Neuronal stem cell (in vitro differentiated cells): ENCODE results near the gene JADE3.
"Not testable (repeated sequence)": the region's sequence is repeated elsewhere in the genome, so short reads cannot be mapped to it uniquely, and the experiment has no call there.

ENCODE experiments used
- DNase-seq: peaks from one replicate; pipeline ENCODE4 v3.0.0-alpha.2; 2013; ENCODE audit warnings: low spot score
- H2AFZ ChIP-seq: one replicate; pipeline ENCODE4 v1.6.1; 2013; ENCODE audit warnings: mild to moderate bottlenecking, low read length, inconsistent platforms
- H2AK5ac ChIP-seq: 2 replicates; pipeline ENCODE4 v1.6.1; 2013; ENCODE audit warnings: low read depth, mild to moderate bottlenecking, inconsistent platforms, low read length, moderate library complexity, mixed read lengths
- H2BK120ac ChIP-seq: 2 replicates; pipeline ENCODE4 v1.6.1; 2013; ENCODE audit warnings: low read depth, mild to moderate bottlenecking, inconsistent platforms, low read length, moderate library complexity, mixed read lengths
- H2BK12ac ChIP-seq: one replicate; pipeline ENCODE4 v1.6.1; 2013; ENCODE audit warnings: low read length, inconsistent platforms
- H2BK15ac ChIP-seq: 2 replicates; pipeline ENCODE4 v1.6.1; 2013; ENCODE audit warnings: mild to moderate bottlenecking, low read length, inconsistent platforms, mixed read lengths
- H2BK5ac ChIP-seq: one replicate; pipeline ENCODE4 v1.6.1; 2013; ENCODE audit warnings: inconsistent platforms, mild to moderate bottlenecking, low read length, moderate library complexity
- H3K14ac ChIP-seq: one replicate; pipeline ENCODE4 v1.6.1; 2013; ENCODE audit warnings: low read length, inconsistent platforms
- H3K18ac ChIP-seq: 2 replicates; pipeline ENCODE4 v1.6.1; 2013; ENCODE audit warnings: low read length, inconsistent platforms
- H3K23ac ChIP-seq: 2 replicates; pipeline ENCODE4 v1.6.1; 2013; ENCODE audit warnings: low read depth, mild to moderate bottlenecking, mixed read lengths, low read length, inconsistent platforms; ENCODE audit not compliant: poor library complexity
- H3K27ac ChIP-seq: replicated peaks from 3 replicates; pipeline ENCODE4 v1.5.1; 2013; ENCODE audit warnings: low read length, inconsistent platforms
- H3K27me3 ChIP-seq, 3 experiments: 2 replicates each; pipeline ENCODE4 v1.6.1; 2013; ENCODE audit warnings: low read length in 3 of 3, mild to moderate bottlenecking in 2 of 3, inconsistent platforms in 1 of 3, low read depth in 1 of 3, mixed read lengths in 1 of 3, moderate library complexity in 1 of 3; ENCODE audit not compliant: control insufficient read depth in 3 of 3, insufficient read depth in 3 of 3
- H3K36me3 ChIP-seq, 2 donors: replicated peaks in 1 of 2; 2 replicates each; pipeline ENCODE4 v1.6.1; 2013; ENCODE audit warnings: low read length in 2 of 2; ENCODE audit not compliant: control insufficient read depth in 2 of 2, insufficient read depth in 2 of 2
- H3K4ac ChIP-seq: 2 replicates; pipeline ENCODE4 v1.6.1; 2013; ENCODE audit warnings: inconsistent platforms, mild to moderate bottlenecking, low read length, moderate library complexity
- H3K4me1 ChIP-seq, 2 donors: 1 replicate in 1 of 2; 2 replicates in 1 of 2; pipeline ENCODE4 v1.6.1; 2013; ENCODE audit warnings: low read length in 2 of 2, low read depth in 1 of 2; ENCODE audit not compliant: control insufficient read depth in 2 of 2, insufficient read depth in 1 of 2
- H3K4me2 ChIP-seq: one replicate; pipeline ENCODE4 v1.6.1; 2013; ENCODE audit warnings: mild to moderate bottlenecking, low read length, inconsistent platforms; ENCODE audit not compliant: insufficient read depth, poor library complexity, severe bottlenecking
- H3K4me3 ChIP-seq, 2 donors: 2 replicates each; pipeline ENCODE4 v1.5.1; 2013; ENCODE audit warnings: low read length in 2 of 2, mild to moderate bottlenecking in 2 of 2, inconsistent platforms in 1 of 2, moderate library complexity in 1 of 2
- H3K79me1 ChIP-seq: one replicate; pipeline ENCODE4 v1.6.1; 2013; ENCODE audit warnings: low read depth, mild to moderate bottlenecking, inconsistent platforms, low read length, moderate library complexity
- H3K9ac ChIP-seq: one replicate; pipeline ENCODE4 v1.6.1; 2013; ENCODE audit warnings: mild to moderate bottlenecking, low read depth, low read length, inconsistent platforms; ENCODE audit not compliant: poor library complexity
- H3K9me3 ChIP-seq, 2 donors: replicated peaks in 1 of 2; 2 replicates each; pipeline versions ENCODE3 to v1.6.1; 2013; ENCODE audit warnings: low read length in 2 of 2, mild to moderate bottlenecking in 2 of 2, inconsistent platforms in 1 of 2, low read depth in 1 of 2, mixed read lengths in 1 of 2, moderate library complexity in 1 of 2; ENCODE audit not compliant: control insufficient read depth in 2 of 2, insufficient read depth in 1 of 2
- H4K8ac ChIP-seq: one replicate; pipeline ENCODE4 v1.6.1; 2013; ENCODE audit warnings: low read depth, mild to moderate bottlenecking, inconsistent platforms, low read length, moderate library complexity
- H4K91ac ChIP-seq: one replicate; pipeline ENCODE4 v1.6.1; 2013; ENCODE audit warnings: low read length, low read depth, mild to moderate bottlenecking, inconsistent platforms; ENCODE audit not compliant: poor library complexity
- WGBS, 2 donors: extraction: QIAGEN DNeasy Blood & Tissue Kit; methylation state at CpG; one replicate each; pipeline ENCODE4 v1.1.7; 2013; ENCODE audit warnings: missing lambda C conversion rate in 2 of 2, mixed read lengths in 1 of 2; ENCODE audit not compliant: insufficient read length in 2 of 2, insufficient replicate concordance in 1 of 2; ENCODE audit errors: extremely low coverage in 2 of 2; 5-methylcytosine and 5-hydroxymethylcytosine counted together

Gene JADE3

GRCh38 chrX:46956589-46956988, 44.4 kb downstream of the JADE3 start:
- not testable (repeated sequence) for H3K9me3 ChIP-seq, H4K91ac ChIP-seq, H2BK120ac ChIP-seq, H3K27ac ChIP-seq, H3K36me3 ChIP-seq, H3K23ac ChIP-seq, H2BK15ac ChIP-seq, H3K79me1 ChIP-seq, H3K14ac ChIP-seq, H3K4ac ChIP-seq, H2AFZ ChIP-seq, H2BK5ac ChIP-seq, H3K18ac ChIP-seq, H3K4me3 ChIP-seq, H2BK12ac ChIP-seq, H3K4me1 ChIP-seq, H4K8ac ChIP-seq, DNase-seq, H2AK5ac ChIP-seq, H3K4me2 ChIP-seq, H3K9ac ChIP-seq, H3K27me3 ChIP-seq
- no CpG with 5 or more reads among the region's 4 CpGs for WGBS, 2 donors

- no peaks in the 10 kb centered on the region for H3K36me3 ChIP-seq
- H2BK12ac ChIP-seq = no peak overlapping the region
- no peak overlapping the region for H4K91ac ChIP-seq
- H2AFZ ChIP-seq = no peak overlapping the region
- H3K27me3 ChIP-seq = no peaks in the 10 kb centered on the region
- no peak overlapping the region for H3K4ac ChIP-seq
- no peak overlapping the region for H3K4me2 ChIP-seq
- H3K18ac ChIP-seq = no peak overlapping the region
- no peak overlapping the region for H2BK5ac ChIP-seq
- no peak for DNase-seq
- no peak overlapping the region for H4K8ac ChIP-seq
- H3K9ac ChIP-seq = no peak overlapping the region
- no CpG with 5 or more reads among the region's 3 CpGs for WGBS, 2 donors
- H3K4me3 ChIP-seq = no peak overlapping the region
- peaks cover under 1 to 2% of the 10 kb centered on the region in 2 donors for H3K4me1 ChIP-seq
- no peak overlapping the region for H3K27ac ChIP-seq
- no peak overlapping the region for H2AK5ac ChIP-seq
- no peak overlapping the region for H2BK120ac ChIP-seq
- no peaks in the 10 kb centered on the region for H3K79me1 ChIP-seq
- H3K14ac ChIP-seq = no peak overlapping the region
- H2BK15ac ChIP-seq = no peak overlapping the region
- no peak overlapping the region for H3K23ac ChIP-seq
- H3K9me3 ChIP-seq = no peaks in the 10 kb centered on the region
Observed at GRCh38 chrX:46957297-46957696, 45.1 kb downstream of the JADE3 start.

- no peak overlapping the region for H2BK15ac ChIP-seq
- H3K23ac ChIP-seq = no peak overlapping the region
- H3K79me1 ChIP-seq = no peaks in the 10 kb centered on the region
- H2BK5ac ChIP-seq = no peak overlapping the region
- H2AFZ ChIP-seq = no peak overlapping the region
- H3K4me2 ChIP-seq = no peak overlapping the region
- H2BK120ac ChIP-seq = no peak overlapping the region
- H2AK5ac ChIP-seq = no peak overlapping the region
- DNase-seq = no peak
- H3K36me3 ChIP-seq = no peaks in the 10 kb centered on the region
- H3K9me3 ChIP-seq = no peaks in the 10 kb centered on the region
- no peak overlapping the region for H3K4me3 ChIP-seq
- no peak overlapping the region for H4K91ac ChIP-seq
- H3K4ac ChIP-seq = no peak overlapping the region
- H2BK12ac ChIP-seq = no peak overlapping the region
- H3K27ac ChIP-seq = no peak overlapping the region
- no peak overlapping the region for H3K14ac ChIP-seq
- H4K8ac ChIP-seq = no peak overlapping the region
- no CpG with 5 or more reads among the region's 2 CpGs for WGBS, 2 donors
- H3K4me1 ChIP-seq = no peaks in the 10 kb centered on the region
- H3K18ac ChIP-seq = no peak overlapping the region
- no peak overlapping the region for H3K9ac ChIP-seq
- H3K27me3 ChIP-seq = no peaks in the 10 kb centered on the region
Observed at GRCh38 chrX:46959101-46959500, 46.9 kb downstream of the JADE3 start.

GRCh38 chrX:46959985-46960700, 47.9 kb downstream of the JADE3 start:
- Histone ChIP-seq H3K23ac (no peak overlapping the region), H3K79me1 (no peaks in the 10 kb centered on the region), H3K4me2 (no peak overlapping the region), H3K4me3 (no peak overlapping the region), H3K14ac (no peak overlapping the region), H2BK120ac (no peak overlapping the region), H3K4me1 (no peaks in the 10 kb centered on the region), H3K9me3 (no peaks in the 10 kb centered on the region), H3K9ac (no peak overlapping the region), H4K8ac (no peak overlapping the region), H3K36me3 (no peaks in the 10 kb centered on the region), H2BK5ac (no peak overlapping the region), H3K27ac (no peak overlapping the region), H4K91ac (no peak overlapping the region), H2AK5ac (no peak overlapping the region), H3K18ac (no peak overlapping the region), H2BK15ac (no peak overlapping the region), H3K4ac (no peak overlapping the region), H3K27me3 (no peaks in the 10 kb centered on the region), H2AFZ (no peak overlapping the region), H2BK12ac (no peak overlapping the region)
- WGBS, 2 donors = no CpG with 5 or more reads among the region's 3 CpGs
- no peak for DNase-seq
